ENCODE results near the gene SYVN1. TPM values are rescaled to one million over a fixed set of nuclear protein-coding genes. Genes with fewer than 3 reads are reported as not detected.
A peak's percentile ranks its signal among the peaks of the same experiment; 100 is the strongest.

The SYVN1 gene
- total and polyA plus RNA-seq, 7 donors: 5.1 to 43.5 (median 17.3) TPM

GRCh38 chr11:65125197-65126056 lies 8.9 kb downstream of the SYVN1 start:
- peak; percentile 54 for DNase-seq
- H3K27ac ChIP-seq: no peak overlapping the region
- no peak for TF ChIP-seq CTCF (IDR thresholded peaks at IDR 0.05)
- 91 to 92% methylated on average over 12 of the region's 12 CpGs for WGBS, 2 donors
- H3K27me3 ChIP-seq: no peaks in the 10 kb centered on the region
- intact Hi-C loops (cut with DNase I): no loop called here
- peaks cover 42 to 73% (median 56%) of the 10 kb centered on the region in 4 donors for H3K36me3 ChIP-seq
- H3K4me3 ChIP-seq: no peak overlapping the region
- peaks cover 0 to 21% (median 19%) of the 10 kb centered on the region in 4 donors for H3K4me1 ChIP-seq
- H3K9me3 ChIP-seq: no peaks in the 10 kb centered on the region

GRCh38 chr11:65124480-65125196 lies 9.7 kb downstream of the SYVN1 start:
- no peak for TF ChIP-seq EP300 (IDR thresholded peaks at IDR 0.05)
- TF ChIP-seq POLR2A (IDR thresholded peaks at IDR 0.05): no peak
- no peak for TF ChIP-seq CTCF (IDR thresholded peaks at IDR 0.05)
- no peak for TF ChIP-seq POLR2AphosphoS5 (IDR thresholded peaks at IDR 0.05)
- H3K4me3 ChIP-seq: no peak overlapping the region
- peaks cover 41 to 73% (median 56%) of the 10 kb centered on the region in 4 donors for H3K36me3 ChIP-seq
- no peak overlapping the region for H3K27ac ChIP-seq
- no peaks in the 10 kb centered on the region for H3K27me3 ChIP-seq
- peaks cover 0 to 29% (median 19%) of the 10 kb centered on the region in 4 donors for H3K4me1 ChIP-seq
- intact Hi-C loops (cut with DNase I): loop anchor here (5.0 kb wide), 1 partner anchor 97 kb away; the partner anchor contains the start of gene SNX15
- H3K9me3 ChIP-seq: no peaks in the 10 kb centered on the region
- 91 to 94% methylated on average over 5 of the region's 5 CpGs for WGBS, 2 donors
- peak; percentile 59 for DNase-seq

GRCh38 chr11:65121865-65122696 lies 12.2 kb downstream of the SYVN1 start, which contains the start of the genes FAU and MRPL49:
Gene FAU, minus strand, starts transcription at chr11:65122134. Its CDS starts 321 bp downstream, at chr11:65121813.
Gene MRPL49, plus strand, starts transcription at chr11:65122321. Its CDS starts 26 bp downstream, at chr11:65122347.
- WGBS, 2 donors: 0% methylated on average over 64 of the region's 64 CpGs
- Histone ChIP-seq H3K9me3 (no peaks in the 10 kb centered on the region), H3K27ac (peak within 1 kb of the TSS; percentile 81 to 97 (median 91)), H3K27me3 (no peaks in the 10 kb centered on the region), H3K4me3 (peak within 1 kb of the TSS; percentile 55 to 80 (median 70)), H3K4me1 (peaks cover 0 to 35% (median 21%) of the 10 kb centered on the region in 4 donors), H3K36me3 (peaks cover 24 to 57% (median 37%) of the 10 kb centered on the region in 4 donors)
- intact Hi-C loops (cut with DNase I): loop anchor here (5.0 kb wide), 1 partner anchor 95 kb away; the partner anchor contains the start of gene SNX15
- DNase-seq: peak; percentile 99
- TF ChIP-seq POLR2AphosphoS5 (IDR thresholded peaks at IDR 0.05) (peak; percentile 95 to 99 (median 97)), CTCF (IDR thresholded peaks at IDR 0.05) (no peak), POLR2A (IDR thresholded peaks at IDR 0.05) (peak; percentile 80 to 89)

GRCh38 chr11:65121447-65121864 lies 12.9 kb downstream of the SYVN1 start:
- peak overlapping the region; percentile 81 to 97 (median 91) for H3K27ac ChIP-seq
- intact Hi-C loops (cut with DNase I): loop anchor here (5.0 kb wide), 1 partner anchor 94 kb away; the partner anchor contains the start of gene SNX15
- 1 to 2% methylated on average over 22 of the region's 22 CpGs for WGBS, 2 donors
- TF ChIP-seq EP300 (IDR thresholded peaks at IDR 0.05): no peak
- no peak for TF ChIP-seq POLR2AphosphoS5 (IDR thresholded peaks at IDR 0.05)
- TF ChIP-seq POLR2A (IDR thresholded peaks at IDR 0.05): no peak
- no peak for TF ChIP-seq CTCF (IDR thresholded peaks at IDR 0.05)
- peak; percentile 68 for DNase-seq
- H3K27me3 ChIP-seq: no peaks in the 10 kb centered on the region
- H3K4me3 ChIP-seq: peak overlapping the region; percentile 55 to 80 (median 70)
- H3K36me3 ChIP-seq: peaks cover 19 to 51% (median 31%) of the 10 kb centered on the region in 4 donors
- peaks cover 0 to 41% (median 28%) of the 10 kb centered on the region in 4 donors for H3K4me1 ChIP-seq
- no peaks in the 10 kb centered on the region for H3K9me3 ChIP-seq
